ENCODE data around the gene PLCB1.

DNA sequence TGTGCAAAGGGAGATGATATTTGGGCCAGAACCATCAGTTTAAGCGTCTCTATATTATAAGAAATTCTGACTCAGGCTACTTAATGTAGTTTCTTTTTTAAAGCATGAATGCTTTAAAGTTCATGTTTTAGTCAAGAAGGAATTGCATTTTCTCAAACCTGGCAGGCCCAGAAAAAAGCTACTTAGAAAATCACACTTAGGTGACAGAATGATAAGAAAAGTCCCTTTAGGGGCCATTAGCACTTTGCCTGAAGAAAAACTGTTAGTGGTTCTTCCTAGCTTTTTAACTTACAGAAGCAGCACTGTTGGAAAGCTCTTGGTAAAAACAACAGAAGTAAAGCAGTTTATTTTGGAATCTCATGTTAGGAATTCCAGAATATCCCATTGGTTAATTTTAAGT is 387.8 kb downstream of the PLCB1 start:
- no peak for TF ChIP-seq CTCF (IDR thresholded peaks at IDR 0.05; ENCODE audit: low read depth, low read length, poor library complexity, severe bottlenecking)
- no peak for TF ChIP-seq EZH2phosphoT487 (IDR thresholded peaks at IDR 0.05; ENCODE audit: borderline replicate concordance, low read length)
